ENCODE data around the gene CRYBA2.

CRYBA2 gene

DNA sequence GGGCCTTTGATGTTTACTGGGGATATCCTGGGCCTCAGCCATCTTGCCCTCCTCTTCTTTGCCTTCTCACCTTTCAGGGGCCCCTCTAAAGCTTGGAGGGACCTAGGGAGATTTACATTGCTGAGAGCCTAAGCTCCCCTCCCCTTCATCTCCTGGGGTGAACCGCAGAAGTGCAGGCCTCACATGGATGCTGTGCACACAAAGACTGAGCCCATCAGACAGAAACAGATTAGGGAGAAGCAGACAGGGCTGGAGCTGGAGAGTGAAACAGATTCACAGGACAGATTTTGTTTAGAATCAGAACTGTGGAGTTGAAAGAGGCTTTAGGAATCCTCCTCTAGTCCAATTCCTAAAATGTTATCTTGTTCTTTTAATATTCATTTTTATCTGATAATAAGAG, 37.2 kb downstream of the CRYBA2 start:
- H3K36me3 ChIP-seq (ENCODE audit: control insufficient read depth, insufficient read depth, low read length) = no peaks in the 10 kb centered on the region
- no peak overlapping the region for H3K4me3 ChIP-seq (ENCODE audit: low read depth, low read length)
- no peaks in the 10 kb centered on the region for H3K9me3 ChIP-seq (ENCODE audit: control insufficient read depth, insufficient read depth, low read length)
- H3K9ac ChIP-seq (ENCODE audit: low read depth, low read length) = no peak overlapping the region
- peaks cover 62% of the 10 kb centered on the region for H3K27me3 ChIP-seq (ENCODE audit: control insufficient read depth, insufficient read depth, low read length)
- H3K4me1 ChIP-seq (ENCODE audit: control insufficient read depth, insufficient read depth, low read length) = peaks cover 1% of the 10 kb centered on the region

DNA sequence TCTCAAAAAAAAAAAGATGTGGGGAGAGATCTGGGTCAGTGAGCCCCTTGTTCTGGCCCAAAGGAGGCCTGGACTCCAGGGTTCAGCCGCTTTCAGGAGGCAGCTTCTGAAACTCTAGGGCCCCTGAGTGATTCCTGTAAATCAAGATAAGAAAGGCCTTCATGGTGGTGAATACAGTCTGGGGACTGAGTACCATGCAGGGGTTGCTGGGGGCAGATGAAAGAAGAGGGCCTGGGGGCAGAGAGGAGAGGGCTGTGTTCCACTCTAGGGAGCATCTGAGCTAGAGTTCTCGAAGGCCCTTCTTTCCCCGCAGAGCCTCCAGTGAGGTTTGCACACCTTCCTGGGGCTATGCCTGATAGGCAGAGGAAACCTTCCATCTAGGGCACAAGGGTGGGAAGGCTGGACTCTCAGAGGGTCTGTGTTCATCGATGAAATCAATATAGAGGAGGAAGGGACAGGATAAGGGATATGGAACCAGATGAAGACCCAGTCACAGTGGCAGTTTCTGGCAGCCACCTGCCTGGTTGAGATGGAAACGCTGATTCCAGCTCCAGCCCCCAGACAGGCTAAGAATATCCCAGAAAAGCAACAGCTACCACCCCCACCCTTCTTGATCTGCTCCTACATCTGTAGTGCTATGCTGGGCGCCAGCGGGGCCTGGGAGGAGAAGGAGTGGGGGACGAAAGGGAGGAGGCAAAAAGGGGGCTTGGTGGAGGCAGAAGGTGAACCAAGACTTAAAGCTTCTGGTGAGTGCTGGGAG, 38.5 kb downstream of the CRYBA2 start:
- H3K4me3 ChIP-seq (ENCODE audit: low read depth, low read length) = no peak overlapping the region
- no peaks in the 10 kb centered on the region for H3K9me3 ChIP-seq (ENCODE audit: control insufficient read depth, insufficient read depth, low read length)
- no peak overlapping the region for H3K9ac ChIP-seq (ENCODE audit: low read depth, low read length)
- H3K36me3 ChIP-seq (ENCODE audit: control insufficient read depth, insufficient read depth, low read length) = no peaks in the 10 kb centered on the region
- no peaks in the 10 kb centered on the region for H3K4me1 ChIP-seq (ENCODE audit: control insufficient read depth, insufficient read depth, low read length)
- peaks cover 52% of the 10 kb centered on the region for H3K27me3 ChIP-seq (ENCODE audit: control insufficient read depth, insufficient read depth, low read length)

DNA sequence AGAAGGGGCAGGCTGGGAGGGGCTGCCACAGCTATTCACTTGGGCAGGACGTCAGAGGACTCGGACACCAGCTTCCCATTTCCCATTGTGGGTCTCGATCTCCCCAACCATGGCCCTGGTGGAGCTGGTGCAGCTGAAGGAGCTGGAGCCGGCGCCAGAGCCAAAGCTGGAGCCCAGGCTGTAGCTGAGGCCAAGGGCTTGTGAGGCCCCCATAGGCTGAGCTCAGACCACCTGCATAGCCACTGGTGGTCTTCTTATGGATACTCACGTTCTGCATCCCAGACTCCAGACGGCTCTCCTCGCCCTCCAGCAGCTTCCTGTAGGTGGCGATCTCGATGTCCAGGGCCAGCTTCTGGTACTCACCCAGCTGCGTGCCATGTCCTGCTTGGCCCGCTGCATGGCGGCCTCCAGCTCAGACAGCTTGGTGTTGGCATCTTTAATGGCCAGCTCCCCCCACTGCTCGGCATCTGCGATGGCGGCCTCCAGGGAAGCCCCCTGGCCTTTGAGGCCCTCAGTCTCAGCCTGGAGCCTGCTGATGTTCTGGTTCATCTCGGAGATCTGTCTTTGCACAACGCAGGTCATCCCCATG, 39.8 kb downstream of the CRYBA2 start:
- H3K27me3 ChIP-seq (ENCODE audit: control insufficient read depth, insufficient read depth, low read length) = peaks cover 43% of the 10 kb centered on the region
- no peak overlapping the region for H3K4me3 ChIP-seq (ENCODE audit: low read depth, low read length)
- H3K36me3 ChIP-seq (ENCODE audit: control insufficient read depth, insufficient read depth, low read length) = no peaks in the 10 kb centered on the region
- H3K9ac ChIP-seq (ENCODE audit: low read depth, low read length) = no peak overlapping the region
- no peaks in the 10 kb centered on the region for H3K4me1 ChIP-seq (ENCODE audit: control insufficient read depth, insufficient read depth, low read length)
- H3K9me3 ChIP-seq (ENCODE audit: control insufficient read depth, insufficient read depth, low read length) = no peaks in the 10 kb centered on the region

DNA sequence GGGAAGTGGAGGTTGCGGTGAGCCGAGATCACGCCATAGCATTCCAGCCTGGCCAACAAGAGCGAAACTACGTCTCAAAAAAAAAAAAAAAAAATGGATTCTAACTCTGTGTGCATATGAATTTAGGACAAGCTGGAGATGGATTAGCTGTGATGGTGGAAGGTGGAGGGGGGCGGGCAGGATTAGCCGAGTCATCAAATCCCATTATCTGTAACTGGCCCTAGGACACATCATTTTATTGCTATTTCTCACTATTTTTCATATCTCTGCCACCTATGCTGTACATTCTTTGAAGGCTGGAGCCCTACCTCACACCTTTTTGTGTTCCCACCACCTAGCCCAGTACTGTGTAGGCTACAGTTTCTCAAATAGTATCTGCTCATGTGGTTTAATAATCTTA, 41.1 kb downstream of the CRYBA2 start:
- H3K9ac ChIP-seq (ENCODE audit: low read depth, low read length) = no peak overlapping the region
- peaks cover 30% of the 10 kb centered on the region for H3K27me3 ChIP-seq (ENCODE audit: control insufficient read depth, insufficient read depth, low read length)
- H3K9me3 ChIP-seq (ENCODE audit: control insufficient read depth, insufficient read depth, low read length) = no peaks in the 10 kb centered on the region
- H3K4me1 ChIP-seq (ENCODE audit: control insufficient read depth, insufficient read depth, low read length) = no peaks in the 10 kb centered on the region
- no peak overlapping the region for H3K4me3 ChIP-seq (ENCODE audit: low read depth, low read length)
- no peaks in the 10 kb centered on the region for H3K36me3 ChIP-seq (ENCODE audit: control insufficient read depth, insufficient read depth, low read length)

DNA sequence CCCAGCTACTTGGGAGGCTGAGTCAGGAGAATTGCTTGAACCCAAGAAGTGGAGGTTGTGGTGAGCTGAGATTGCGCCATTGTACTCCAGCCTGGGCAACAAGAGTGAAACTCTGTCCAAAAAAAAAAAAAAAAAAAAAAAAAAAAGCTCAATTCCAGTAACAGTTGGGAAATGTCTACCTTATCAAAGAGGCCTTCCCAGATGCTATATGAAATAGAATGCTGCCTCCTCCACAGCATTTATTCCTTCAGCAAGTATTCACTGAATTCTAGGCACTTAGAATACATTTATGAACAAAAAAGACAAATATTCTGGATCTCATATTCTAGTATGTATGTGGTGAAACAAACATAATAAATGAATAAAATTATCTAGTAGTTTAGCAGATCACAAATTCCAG, 46.6 kb downstream of the CRYBA2 start:
- H3K9me3 ChIP-seq (ENCODE audit: control insufficient read depth, insufficient read depth, low read length) = no peaks in the 10 kb centered on the region
- no peaks in the 10 kb centered on the region for H3K36me3 ChIP-seq (ENCODE audit: control insufficient read depth, insufficient read depth, low read length)
- no peak overlapping the region for H3K9ac ChIP-seq (ENCODE audit: low read depth, low read length)
- no peak overlapping the region for H3K4me3 ChIP-seq (ENCODE audit: low read depth, low read length)
- peaks cover 5% of the 10 kb centered on the region for H3K27me3 ChIP-seq (ENCODE audit: control insufficient read depth, insufficient read depth, low read length)
- no peaks in the 10 kb centered on the region for H3K4me1 ChIP-seq (ENCODE audit: control insufficient read depth, insufficient read depth, low read length)

DNA sequence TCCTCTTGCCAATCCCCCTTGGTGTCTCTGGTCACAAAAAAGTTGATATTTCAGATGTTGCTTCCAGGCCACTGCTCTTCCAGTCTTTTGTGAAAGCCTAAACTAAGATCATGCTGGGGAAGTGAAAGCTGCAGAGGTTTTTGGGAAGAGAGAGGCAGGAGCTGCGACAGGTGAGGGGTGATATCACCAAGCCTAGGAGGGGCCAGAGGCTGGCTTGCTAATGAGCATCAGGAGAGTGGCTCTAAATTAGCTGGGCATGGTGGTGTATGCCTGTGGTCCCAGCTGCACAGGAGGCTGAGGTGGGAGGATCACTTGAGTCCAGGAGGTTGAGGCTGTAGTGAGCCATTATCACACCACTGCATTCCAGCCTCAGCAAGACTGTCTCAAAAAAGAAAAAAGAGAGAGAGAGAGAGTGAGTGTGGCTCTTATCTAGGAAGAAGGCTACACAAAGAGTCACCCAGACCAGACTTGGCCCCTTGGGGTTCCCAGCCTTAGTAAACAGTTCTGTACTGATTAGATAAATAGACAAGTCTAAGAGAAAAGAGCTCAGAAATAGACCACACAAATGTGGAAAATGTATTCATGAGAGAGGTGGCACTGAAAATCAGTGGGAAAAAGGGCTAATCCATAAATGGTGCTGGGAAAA, 48.3 kb downstream of the CRYBA2 start:
- H3K9me3 ChIP-seq (ENCODE audit: control insufficient read depth, insufficient read depth, low read length) = no peaks in the 10 kb centered on the region
- peaks cover 6% of the 10 kb centered on the region for H3K27me3 ChIP-seq (ENCODE audit: control insufficient read depth, insufficient read depth, low read length)
- no peak overlapping the region for H3K9ac ChIP-seq (ENCODE audit: low read depth, low read length)

More for the DNA sequence above, 48.3 kb downstream of the CRYBA2 start:
- H3K4me1 ChIP-seq (ENCODE audit: control insufficient read depth, insufficient read depth, low read length) = no peaks in the 10 kb centered on the region
- no peak overlapping the region for H3K4me3 ChIP-seq (ENCODE audit: low read depth, low read length)
- H3K36me3 ChIP-seq (ENCODE audit: control insufficient read depth, insufficient read depth, low read length) = no peaks in the 10 kb centered on the region

Measured in iPS-15b (cell line).